SU-DHL-6 (cell line): ENCODE results near the gene SNX30.

Source experiments
- EZH2phosphoT487 ChIP-seq: fragments of 200-600 bp; sonication (generic), shearing (Covaris generic); conservative IDR thresholded peaks from 2 replicates; pipeline ENCODE4 v1.6.1; 2018; ENCODE audit warnings: mild to moderate bottlenecking, antibody characterized with exemption, low read length, moderate library complexity, mixed read lengths
- TF ChIP-seq, protein P1 (sequence below): fragments of 200-600 bp; sonication (generic); IDR thresholded peaks from one replicate; pipeline ENCODE4 v1.5.1; 2017; ENCODE audit warnings: antibody characterized with exemption, mild to moderate bottlenecking, low read length, moderate library complexity; ENCODE audit not compliant: insufficient read depth, poor library complexity, severe bottlenecking

DNA sequence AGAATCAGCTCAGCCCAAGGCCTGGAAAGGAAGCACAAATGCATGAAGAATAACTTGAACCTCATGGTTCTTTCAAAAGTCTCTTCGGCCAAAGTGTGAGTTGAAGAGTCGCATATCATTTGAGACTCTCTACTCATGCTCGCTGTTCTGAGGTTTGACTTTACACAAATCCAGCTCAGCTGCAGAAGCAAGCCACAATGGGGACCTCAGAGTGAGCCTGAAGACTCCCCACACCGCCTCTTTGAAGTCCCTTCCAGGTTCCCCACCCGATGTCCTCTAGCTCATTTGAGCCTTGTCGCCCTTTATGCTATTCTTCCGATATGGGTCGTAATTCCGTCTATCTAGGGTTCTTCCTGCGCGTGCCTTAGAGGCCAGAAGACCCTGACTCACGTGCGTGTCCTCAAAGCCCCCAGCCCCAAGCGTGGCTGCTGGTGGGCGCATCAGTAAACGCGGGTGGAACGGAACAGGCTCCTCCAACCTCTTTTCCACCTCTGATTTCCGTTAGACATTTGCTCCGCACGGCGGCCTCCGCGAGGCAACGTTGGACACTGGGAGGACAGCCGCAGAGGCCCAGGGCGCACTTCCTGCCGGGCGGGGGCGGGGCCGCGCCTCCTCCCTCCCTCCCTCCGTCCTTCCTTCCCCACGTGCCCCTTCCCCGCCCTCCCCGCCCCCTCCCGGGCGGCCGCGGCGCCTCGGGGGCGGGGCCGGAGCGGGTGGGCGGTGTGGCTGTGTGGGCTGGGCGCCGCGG, at the start of gene SNX30:
- TF ChIP-seq, protein P1, sequence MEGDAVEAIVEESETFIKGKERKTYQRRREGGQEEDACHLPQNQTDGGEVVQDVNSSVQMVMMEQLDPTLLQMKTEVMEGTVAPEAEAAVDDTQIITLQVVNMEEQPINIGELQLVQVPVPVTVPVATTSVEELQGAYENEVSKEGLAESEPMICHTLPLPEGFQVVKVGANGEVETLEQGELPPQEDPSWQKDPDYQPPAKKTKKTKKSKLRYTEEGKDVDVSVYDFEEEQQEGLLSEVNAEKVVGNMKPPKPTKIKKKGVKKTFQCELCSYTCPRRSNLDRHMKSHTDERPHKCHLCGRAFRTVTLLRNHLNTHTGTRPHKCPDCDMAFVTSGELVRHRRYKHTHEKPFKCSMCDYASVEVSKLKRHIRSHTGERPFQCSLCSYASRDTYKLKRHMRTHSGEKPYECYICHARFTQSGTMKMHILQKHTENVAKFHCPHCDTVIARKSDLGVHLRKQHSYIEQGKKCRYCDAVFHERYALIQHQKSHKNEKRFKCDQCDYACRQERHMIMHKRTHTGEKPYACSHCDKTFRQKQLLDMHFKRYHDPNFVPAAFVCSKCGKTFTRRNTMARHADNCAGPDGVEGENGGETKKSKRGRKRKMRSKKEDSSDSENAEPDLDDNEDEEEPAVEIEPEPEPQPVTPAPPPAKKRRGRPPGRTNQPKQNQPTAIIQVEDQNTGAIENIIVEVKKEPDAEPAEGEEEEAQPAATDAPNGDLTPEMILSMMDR: no peak
- no peak for TF ChIP-seq EZH2phosphoT487
